ENCODE data around the gene NUDT22.

NUDT22 gene

GRCh38 chr11:64218628-64219353, 7.3 kb upstream of the NUDT22 start:
- H3K36me3 ChIP-seq (replicated peaks): peaks cover 8% of the 10 kb centered on the region
- H3K27me3 ChIP-seq (replicated peaks): no peaks in the 10 kb centered on the region
- H3K4me3 ChIP-seq (ENCODE audit: low read depth, low read length): no peak overlapping the region
- no peak overlapping the region for H3K27ac ChIP-seq
- no peak for TF ChIP-seq CTCF (IDR thresholded peaks at IDR 0.05; ENCODE audit: low read depth, low read length, missing control alignments)
- in situ Hi-C loops (cut with HindIII; ENCODE audit: low pct_ligation_motif_present, low sequenced_read_pairs): no loop called here
- no peak for DNase-seq

GRCh38 chr11:64219354-64219684, 6.8 kb upstream of the NUDT22 start:
- no peak overlapping the region for H3K27ac ChIP-seq
- no peak for DNase-seq
- peaks cover 8% of the 10 kb centered on the region for H3K36me3 ChIP-seq (replicated peaks)

GRCh38 chr11:64219755-64220154, 6.3 kb upstream of the NUDT22 start:
- in situ Hi-C loops (cut with HindIII; ENCODE audit: low pct_ligation_motif_present, low sequenced_read_pairs): no loop called here
- Histone ChIP-seq H3K36me3 (replicated peaks) (peaks cover 8% of the 10 kb centered on the region), H3K27ac (no peak overlapping the region), H3K4me3 (ENCODE audit: low read depth, low read length) (no peak overlapping the region), H3K27me3 (replicated peaks) (no peaks in the 10 kb centered on the region)
- no peak for DNase-seq
- TF ChIP-seq CTCF (IDR thresholded peaks at IDR 0.05; ENCODE audit: low read depth, low read length, missing control alignments): no peak

More at GRCh38 chr11:64219354-64219684, 6.8 kb upstream of the NUDT22 start:
- no peak for TF ChIP-seq CTCF (IDR thresholded peaks at IDR 0.05; ENCODE audit: low read depth, low read length, missing control alignments)
- Histone ChIP-seq H3K4me3 (ENCODE audit: low read depth, low read length) (no peak overlapping the region), H3K27me3 (replicated peaks) (no peaks in the 10 kb centered on the region)
- in situ Hi-C loops (cut with HindIII; ENCODE audit: low pct_ligation_motif_present, low sequenced_read_pairs): no loop called here

GRCh38 chr11:64220271-64220670, 5.8 kb upstream of the NUDT22 start:
- Histone ChIP-seq H3K27ac (no peak overlapping the region), H3K36me3 (replicated peaks) (peaks cover 8% of the 10 kb centered on the region), H3K27me3 (replicated peaks) (no peaks in the 10 kb centered on the region), H3K4me3 (ENCODE audit: low read depth, low read length) (no peak overlapping the region)
- TF ChIP-seq CTCF (IDR thresholded peaks at IDR 0.05; ENCODE audit: low read depth, low read length, missing control alignments): no peak
- no peak for DNase-seq
- in situ Hi-C loops (cut with HindIII; ENCODE audit: low pct_ligation_motif_present, low sequenced_read_pairs): no loop called here

- DNase-seq: no peak
- Histone ChIP-seq H3K27me3 (replicated peaks) (no peaks in the 10 kb centered on the region), H3K4me3 (ENCODE audit: low read depth, low read length) (no peak overlapping the region), H3K27ac (no peak overlapping the region), H3K36me3 (replicated peaks) (peaks cover 8% of the 10 kb centered on the region)
- no peak for TF ChIP-seq CTCF (IDR thresholded peaks at IDR 0.05; ENCODE audit: low read depth, low read length, missing control alignments)
- in situ Hi-C loops (cut with HindIII; ENCODE audit: low pct_ligation_motif_present, low sequenced_read_pairs): no loop called here
Measured at GRCh38 chr11:64220798-64221197, 5.3 kb upstream of the NUDT22 start.

DNA sequence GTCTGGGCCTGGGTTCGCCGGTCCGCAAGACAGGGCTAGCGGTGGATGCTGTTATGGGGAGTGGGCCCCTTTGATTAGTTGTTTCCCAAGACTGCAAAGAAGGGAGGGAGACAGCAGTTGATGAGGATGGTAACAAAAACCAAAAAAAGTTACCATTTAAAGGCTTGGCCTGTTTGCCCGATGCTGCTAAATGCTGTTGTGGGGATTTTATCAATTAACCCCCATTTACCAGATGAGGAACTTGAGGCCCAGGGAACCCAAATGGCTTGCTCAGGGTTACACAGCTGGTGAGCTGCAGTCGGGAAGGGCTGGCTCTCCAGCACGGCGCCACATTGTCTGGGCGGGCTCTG, 3.4 kb upstream of the NUDT22 start:
- no peak for DNase-seq
- in situ Hi-C loops (cut with HindIII; ENCODE audit: low pct_ligation_motif_present, low sequenced_read_pairs): no loop called here
- Histone ChIP-seq H3K36me3 (replicated peaks) (peaks cover 8% of the 10 kb centered on the region), H3K4me3 (ENCODE audit: low read depth, low read length) (no peak overlapping the region), H3K27me3 (replicated peaks) (no peaks in the 10 kb centered on the region), H3K27ac (no peak overlapping the region)
- TF ChIP-seq CTCF (IDR thresholded peaks at IDR 0.05; ENCODE audit: low read depth, low read length, missing control alignments): no peak

All from brain microvascular endothelial cell (primary cell).